ENCODE data around the gene HESX1. TPM values are rescaled to one million over a fixed set of nuclear protein-coding genes. Genes with fewer than 3 reads are reported as not detected.

HESX1 gene
- total RNA-seq, 1 experiment from 2014 or later: 1.3 TPM

GRCh38 chr3:57227204-57227929 lies 27.6 kb upstream of the HESX1 start, which contains the start of gene APPL1:
TSS of gene APPL1 (plus strand) at chr3:57227729. CDS start at chr3:57227884, 155 bp downstream.
- peak within 1 kb of the TSS; percentile 84 for H3K4me3 Mint-ChIP-seq (ENCODE audit: unreplicated experiment)
- no peaks in the 10 kb centered on the region for H3K9me3 Mint-ChIP-seq (ENCODE audit: unreplicated experiment)
- no peaks in the 10 kb centered on the region for H3K36me3 Mint-ChIP-seq (ENCODE audit: insufficient read depth, unreplicated experiment)
- intact Hi-C loops (cut with micrococcal nuclease): loop anchor here (5.0 kb wide), 1 partner anchor 220 kb away; no protein-coding TSS in a partner anchor
- CTCF ChIA-PET: interaction anchor here (0.6 to 3.0 kb wide), 6 partner anchors 52 to 1960 kb away, joined by 3 to 18 read pairs (median 6); no protein-coding TSS in a partner anchor
- POLR2A ChIA-PET: interaction anchor here (0.6 to 3.6 kb wide), 29 partner anchors 9 to 545 kb away, joined by 3 to 33 read pairs (median 4); partner anchors contain the start of genes ARF4, HESX1, PDE12 and SPATA12
- TSS peak; percentile 68 for BruUV-seq (replicated peaks)
- H3K27me3 Mint-ChIP-seq (ENCODE audit: insufficient read depth, unreplicated experiment): no peaks in the 10 kb centered on the region
- TF ChIP-seq CTCF (IDR thresholded peaks at IDR 0.05; ENCODE audit: unreplicated experiment): peak; percentile 5
- DNase-seq (ENCODE audit: unreplicated experiment): peak; percentile 90
- H3K4me1 Mint-ChIP-seq (ENCODE audit: insufficient read depth, unreplicated experiment): peaks cover 11% of the 10 kb centered on the region
- peak within 1 kb of the TSS; percentile 75 for H3K27ac Mint-ChIP-seq (ENCODE audit: low read depth, unreplicated experiment)

GRCh38 chr3:57226176-57226575 lies 26.4 kb upstream of the HESX1 start:
- no TSS peak for BruUV-seq (replicated peaks)
- CTCF ChIA-PET: interaction anchor here (0.6 to 3.0 kb wide), 5 partner anchors 25 to 230 kb away, joined by 3 to 18 read pairs (median 9); no protein-coding TSS in a partner anchor
- DNase-seq (ENCODE audit: unreplicated experiment): no peak
- Mint-ChIP-seq H3K27ac (ENCODE audit: low read depth, unreplicated experiment) (no peak overlapping the region), H3K36me3 (ENCODE audit: insufficient read depth, unreplicated experiment) (no peaks in the 10 kb centered on the region), H3K9me3 (ENCODE audit: unreplicated experiment) (no peaks in the 10 kb centered on the region), H3K4me3 (ENCODE audit: unreplicated experiment) (no peak overlapping the region), H3K27me3 (ENCODE audit: insufficient read depth, unreplicated experiment) (no peaks in the 10 kb centered on the region), H3K4me1 (ENCODE audit: insufficient read depth, unreplicated experiment) (peaks cover 11% of the 10 kb centered on the region)
- TF ChIP-seq CTCF (IDR thresholded peaks at IDR 0.05; ENCODE audit: unreplicated experiment): no peak
- POLR2A ChIA-PET: interaction anchor here (0.6 to 3.6 kb wide), 15 partner anchors 11 to 465 kb away, joined by 3 to 33 read pairs (median 4); partner anchors contain the start of genes ARF4, HESX1 and PDE12
- intact Hi-C loops (cut with micrococcal nuclease): loop anchor here (5.0 kb wide), 1 partner anchor 219 kb away; no protein-coding TSS in a partner anchor

GRCh38 chr3:57224856-57225255 lies 25.1 kb upstream of the HESX1 start:
- H3K9me3 Mint-ChIP-seq (ENCODE audit: unreplicated experiment): no peaks in the 10 kb centered on the region
- CTCF ChIA-PET: interaction anchor here (0.5 to 4.7 kb wide), 6 partner anchors 56 to 297 kb away, joined by 3 to 53 read pairs (median 4); no protein-coding TSS in a partner anchor
- intact Hi-C loops (cut with micrococcal nuclease): loop anchor here (5.0 kb wide), 2 partner anchors 218 to 523 kb away; no protein-coding TSS in a partner anchor
- H3K27ac Mint-ChIP-seq (ENCODE audit: low read depth, unreplicated experiment): no peak overlapping the region
- DNase-seq (ENCODE audit: unreplicated experiment): no peak
- no TSS peak for BruUV-seq (replicated peaks)
- POLR2A ChIA-PET: interaction anchor here (1.7 kb wide), 1 partner anchor 55 kb away, joined by 3 read pairs; no protein-coding TSS in a partner anchor
- peaks cover 11% of the 10 kb centered on the region for H3K4me1 Mint-ChIP-seq (ENCODE audit: insufficient read depth, unreplicated experiment)
- H3K27me3 Mint-ChIP-seq (ENCODE audit: insufficient read depth, unreplicated experiment): no peaks in the 10 kb centered on the region
- no peak for TF ChIP-seq CTCF (IDR thresholded peaks at IDR 0.05; ENCODE audit: unreplicated experiment)
- no peaks in the 10 kb centered on the region for H3K36me3 Mint-ChIP-seq (ENCODE audit: insufficient read depth, unreplicated experiment)
- H3K4me3 Mint-ChIP-seq (ENCODE audit: unreplicated experiment): no peak overlapping the region

- ChIA-PET CTCF (interaction anchor here (0.6 to 4.7 kb wide), 34 partner anchors 9 to 497 kb away, joined by 3 to 53 read pairs (median 4); partner anchors contain the start of genes ARHGEF3 and HESX1), POLR2A (interaction anchor here (0.7 to 1.0 kb wide), 4 partner anchors 51 to 226 kb away, joined by 3 read pairs; no protein-coding TSS in a partner anchor)
- Mint-ChIP-seq H3K36me3 (ENCODE audit: insufficient read depth, unreplicated experiment) (no peaks in the 10 kb centered on the region), H3K4me3 (ENCODE audit: unreplicated experiment) (no peak overlapping the region), H3K27ac (ENCODE audit: low read depth, unreplicated experiment) (no peak overlapping the region), H3K4me1 (ENCODE audit: insufficient read depth, unreplicated experiment) (peaks cover 5% of the 10 kb centered on the region), H3K27me3 (ENCODE audit: insufficient read depth, unreplicated experiment) (no peaks in the 10 kb centered on the region), H3K9me3 (ENCODE audit: unreplicated experiment) (no peaks in the 10 kb centered on the region)
- BruUV-seq (replicated peaks): no TSS peak
- DNase-seq (ENCODE audit: unreplicated experiment): peak; percentile 39
- intact Hi-C loops (cut with micrococcal nuclease): loop anchor here (1.0 to 5.0 kb wide), 4 partner anchors 52 to 520 kb away; no protein-coding TSS in a partner anchor
- TF ChIP-seq CTCF (IDR thresholded peaks at IDR 0.05; ENCODE audit: unreplicated experiment): peak; percentile 40
These were observed 22.1 kb upstream of the HESX1 start for GRCh38 chr3:57221883-57222282.
